ENCODE data around the gene RPS6KA4. TPM values are rescaled to one million over a fixed set of nuclear protein-coding genes. Genes with fewer than 3 reads are reported as not detected.
A peak's percentile ranks its signal among the peaks of the same experiment; 100 is the strongest.

RPS6KA4 gene
- total RNA-seq, 1 experiment from 2014 or later, result 15.1 TPM

DNA sequence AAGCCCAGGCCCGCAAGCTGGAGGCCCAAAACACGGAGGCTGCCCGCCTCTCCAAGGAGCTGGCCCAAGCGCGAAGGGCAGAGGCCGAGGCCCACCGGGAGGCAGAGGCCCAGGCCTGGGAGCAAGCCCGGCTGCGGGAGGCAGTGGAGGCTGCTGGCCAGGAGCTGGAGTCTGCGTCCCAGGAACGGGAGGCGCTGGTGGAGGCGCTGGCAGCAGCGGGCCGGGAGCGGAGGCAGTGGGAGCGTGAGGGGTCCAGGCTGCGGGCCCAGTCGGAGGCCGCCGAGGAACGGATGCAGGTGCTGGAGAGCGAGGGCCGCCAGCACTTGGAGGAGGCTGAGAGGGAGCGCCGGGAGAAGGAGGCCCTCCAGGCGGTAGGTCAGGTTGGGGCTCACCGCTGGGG lies 14.2 kb upstream of the RPS6KA4 start:
- no peak for DNase-seq (ENCODE audit: extremely low read depth, low read depth)

DNA sequence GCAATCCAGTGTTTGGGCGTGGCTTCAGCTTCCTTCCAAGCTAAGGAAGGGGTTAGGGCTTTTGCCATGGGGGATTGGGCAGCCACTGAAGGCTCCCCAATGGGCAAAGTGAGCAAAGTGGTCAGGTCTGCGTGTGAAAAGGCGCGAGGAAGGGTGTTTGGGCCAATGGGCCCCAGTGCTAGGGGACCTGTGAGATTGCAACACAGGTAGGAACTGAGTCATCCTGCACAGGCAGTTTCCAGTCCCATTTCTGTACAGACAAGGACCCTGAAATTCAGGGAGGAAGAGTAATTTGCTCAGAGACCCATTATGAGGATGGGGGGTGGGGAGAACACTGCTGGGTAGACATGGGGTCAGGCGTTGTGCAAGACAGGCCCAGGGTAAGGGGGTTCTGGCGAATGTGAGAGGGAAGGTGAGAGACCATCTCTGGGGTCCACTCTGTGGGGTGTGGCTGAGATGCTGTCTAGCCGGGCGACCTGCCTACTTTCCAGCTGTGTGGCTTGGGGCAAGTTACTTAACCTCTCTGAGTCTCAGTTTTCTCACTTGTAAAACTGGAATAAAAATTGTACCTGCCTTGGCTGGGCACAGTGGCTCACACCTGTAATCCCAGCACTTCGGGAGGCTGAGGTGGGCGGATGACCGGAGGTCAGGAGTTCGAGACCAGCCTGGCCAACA lies 11.6 kb upstream of the RPS6KA4 start:
- DNase-seq (ENCODE audit: extremely low read depth, low read depth), result no peak

DNA sequence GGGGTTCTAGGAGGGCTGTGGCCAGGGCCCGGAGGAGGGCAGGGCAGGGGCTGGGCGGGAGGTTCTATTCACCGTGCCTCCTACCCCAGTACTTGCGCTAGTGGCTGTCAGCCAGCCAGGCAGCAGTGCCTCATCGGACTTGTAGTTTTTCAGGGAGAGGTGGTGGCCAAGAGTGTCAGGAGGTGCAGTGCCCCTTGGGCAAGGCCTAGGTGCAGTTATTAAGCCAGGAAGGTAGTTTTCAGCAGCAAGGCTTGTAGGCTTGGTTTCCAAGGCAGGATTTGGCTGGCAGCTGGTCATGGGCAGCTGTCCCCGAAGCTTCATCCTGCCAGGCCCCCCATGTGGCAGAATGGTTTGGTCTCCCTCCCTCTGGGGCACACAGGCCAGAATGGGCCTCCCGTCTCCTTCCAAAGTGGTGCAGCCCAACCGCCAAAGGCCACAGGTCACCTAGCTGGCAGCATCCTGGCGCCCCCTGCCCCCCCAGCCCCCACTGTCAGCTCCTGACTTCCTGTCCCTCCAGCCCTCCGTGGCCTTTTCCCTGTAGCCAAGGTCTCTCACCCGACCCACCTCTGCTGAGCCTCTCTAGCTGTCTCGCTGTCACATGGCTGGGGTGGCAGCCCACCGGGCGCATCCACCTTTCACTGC lies 10.5 kb upstream of the RPS6KA4 start:
- DNase-seq (ENCODE audit: extremely low read depth, low read depth), result no peak

DNA sequence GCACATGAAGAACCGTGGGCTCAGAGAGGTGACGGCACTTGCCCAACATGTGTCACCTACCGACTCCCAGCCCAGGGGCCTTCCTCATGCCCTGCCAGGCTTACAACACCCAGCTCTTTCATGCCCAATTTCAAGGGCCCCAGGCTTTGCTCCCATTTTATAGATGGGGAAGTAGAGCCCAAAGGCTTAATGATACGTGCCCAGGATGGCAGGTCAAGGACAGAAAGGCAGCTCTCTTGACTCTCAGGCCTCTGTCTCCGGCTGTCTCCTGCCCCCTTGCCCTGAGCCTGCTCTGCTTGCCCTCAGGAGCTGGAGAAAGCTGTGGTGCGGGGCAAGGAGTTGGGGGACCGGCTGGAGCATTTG lies 10.0 kb upstream of the RPS6KA4 start:
- no peak for DNase-seq (ENCODE audit: extremely low read depth, low read depth)

DNA sequence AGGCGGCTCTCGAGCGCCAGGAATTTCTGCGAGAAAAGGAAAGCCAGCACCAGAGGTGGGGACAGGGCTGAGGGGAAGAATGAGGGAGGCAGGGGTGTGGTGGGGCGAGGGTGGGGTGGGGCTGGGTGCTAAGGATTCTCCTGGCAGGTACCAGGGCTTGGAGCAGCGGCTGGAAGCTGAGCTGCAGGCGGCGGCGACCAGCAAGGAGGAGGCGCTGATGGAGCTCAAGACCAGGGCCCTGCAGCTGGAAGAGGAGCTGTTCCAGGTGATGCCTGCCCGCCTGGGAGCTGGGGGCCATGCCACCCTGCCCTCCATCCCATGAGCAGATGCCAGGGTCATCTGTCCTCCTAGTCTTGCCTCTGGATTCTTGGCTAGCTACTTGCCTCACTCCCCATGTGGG lies 9.6 kb upstream of the RPS6KA4 start:
- no peak for DNase-seq (ENCODE audit: extremely low read depth, low read depth)

DNA sequence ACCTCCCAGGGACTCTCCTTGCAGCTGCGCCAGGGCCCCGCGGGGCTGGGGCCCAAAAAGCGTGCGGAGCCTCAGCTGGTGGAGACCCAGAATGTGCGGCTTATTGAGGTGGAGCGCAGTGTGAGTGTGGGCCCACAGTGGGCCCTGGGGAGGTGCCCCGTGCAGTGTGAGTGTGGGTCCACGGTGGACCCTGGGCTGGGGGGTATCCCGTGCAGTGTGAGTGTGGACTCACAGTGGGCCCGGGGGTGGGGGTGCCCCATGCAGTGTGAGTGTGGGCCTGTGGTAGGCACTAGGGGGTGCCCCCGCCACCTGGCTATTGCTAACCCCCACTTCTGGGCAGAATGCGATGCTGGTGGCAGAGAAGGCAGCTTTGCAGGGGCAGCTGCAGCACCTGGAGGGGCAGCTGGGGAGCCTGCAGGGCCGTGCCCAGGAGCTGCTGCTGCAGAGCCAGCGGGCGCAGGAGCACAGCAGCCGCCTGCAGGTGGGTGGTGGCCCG lies 7.8 kb upstream of the RPS6KA4 start:
- no peak for DNase-seq (ENCODE audit: extremely low read depth, low read depth)

DNA sequence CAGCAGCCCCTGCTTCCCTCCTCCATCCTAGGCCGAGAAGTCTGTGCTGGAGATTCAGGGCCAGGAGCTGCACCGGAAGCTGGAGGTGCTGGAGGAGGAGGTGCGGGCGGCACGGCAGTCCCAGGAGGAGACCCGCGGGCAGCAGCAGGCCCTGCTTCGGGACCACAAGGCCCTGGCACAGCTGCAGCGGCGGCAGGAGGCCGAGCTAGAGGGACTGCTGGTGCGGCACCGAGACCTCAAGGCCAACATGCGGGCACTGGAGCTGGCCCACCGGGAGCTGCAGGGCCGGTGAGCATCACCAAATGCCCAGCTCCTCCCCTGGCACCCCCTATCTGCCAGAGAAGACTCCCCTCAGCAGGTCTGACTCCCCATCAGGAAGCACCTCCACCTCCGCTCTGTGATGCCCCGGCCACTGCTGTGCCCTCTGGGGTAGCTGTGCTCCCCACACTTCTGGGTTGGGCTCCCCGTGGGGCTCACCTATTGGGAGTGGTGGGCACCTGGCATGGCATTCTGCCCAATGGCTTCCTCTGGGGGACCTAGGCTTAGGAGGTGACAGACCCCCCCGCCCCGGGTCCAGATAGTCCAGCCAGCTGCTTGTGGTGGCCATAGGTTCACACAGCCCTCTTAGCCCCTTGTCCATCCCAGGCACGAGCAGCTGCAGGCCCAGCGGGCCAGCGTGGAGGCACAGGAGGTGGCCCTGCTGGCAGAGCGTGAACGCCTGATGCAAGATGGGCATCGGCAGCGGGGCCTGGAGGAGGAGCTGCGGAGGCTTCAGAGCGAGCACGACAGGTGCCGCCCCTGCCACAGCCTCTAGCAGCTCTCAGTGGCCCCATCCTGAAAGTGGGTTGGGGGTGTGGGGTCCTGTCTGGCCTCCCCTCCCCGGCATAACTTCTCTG lies 6.6 kb upstream of the RPS6KA4 start:
- DNase-seq (ENCODE audit: extremely low read depth, low read depth), result no peak

DNA sequence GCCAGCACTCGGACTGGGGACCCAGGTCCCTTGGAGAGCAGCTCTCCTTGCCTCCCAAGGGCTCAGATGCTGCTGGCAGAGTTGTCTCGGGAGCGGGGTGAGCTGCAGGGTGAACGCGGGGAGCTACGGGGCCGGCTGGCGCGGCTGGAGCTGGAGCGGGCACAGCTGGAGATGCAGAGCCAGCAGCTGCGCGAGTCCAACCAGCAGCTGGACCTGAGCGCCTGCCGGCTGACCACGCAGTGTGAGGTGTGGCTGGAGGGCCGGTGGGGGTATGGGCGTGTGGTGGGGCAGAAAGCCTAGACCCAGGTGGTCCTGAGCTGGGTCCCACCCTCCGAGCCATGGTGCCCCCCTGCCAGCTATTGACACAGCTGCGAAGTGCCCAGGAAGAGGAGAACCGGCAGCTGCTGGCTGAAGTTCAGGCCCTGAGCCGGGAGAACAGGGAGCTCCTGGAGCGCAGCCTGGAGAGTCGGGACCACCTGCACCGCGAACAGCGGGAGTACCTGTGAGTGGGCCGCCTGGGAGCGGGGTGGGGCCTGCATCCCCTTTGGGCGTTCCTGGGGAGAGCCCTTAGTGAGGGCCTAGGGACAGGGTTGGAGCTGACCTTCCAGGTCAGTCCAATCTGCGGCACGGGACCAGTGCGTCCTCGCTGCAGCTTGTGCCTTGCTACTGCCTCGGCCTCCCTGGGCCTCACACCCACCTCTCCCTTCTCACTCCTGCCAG lies 5.8 kb upstream of the RPS6KA4 start:
- no peak for DNase-seq (ENCODE audit: extremely low read depth, low read depth)

DNA sequence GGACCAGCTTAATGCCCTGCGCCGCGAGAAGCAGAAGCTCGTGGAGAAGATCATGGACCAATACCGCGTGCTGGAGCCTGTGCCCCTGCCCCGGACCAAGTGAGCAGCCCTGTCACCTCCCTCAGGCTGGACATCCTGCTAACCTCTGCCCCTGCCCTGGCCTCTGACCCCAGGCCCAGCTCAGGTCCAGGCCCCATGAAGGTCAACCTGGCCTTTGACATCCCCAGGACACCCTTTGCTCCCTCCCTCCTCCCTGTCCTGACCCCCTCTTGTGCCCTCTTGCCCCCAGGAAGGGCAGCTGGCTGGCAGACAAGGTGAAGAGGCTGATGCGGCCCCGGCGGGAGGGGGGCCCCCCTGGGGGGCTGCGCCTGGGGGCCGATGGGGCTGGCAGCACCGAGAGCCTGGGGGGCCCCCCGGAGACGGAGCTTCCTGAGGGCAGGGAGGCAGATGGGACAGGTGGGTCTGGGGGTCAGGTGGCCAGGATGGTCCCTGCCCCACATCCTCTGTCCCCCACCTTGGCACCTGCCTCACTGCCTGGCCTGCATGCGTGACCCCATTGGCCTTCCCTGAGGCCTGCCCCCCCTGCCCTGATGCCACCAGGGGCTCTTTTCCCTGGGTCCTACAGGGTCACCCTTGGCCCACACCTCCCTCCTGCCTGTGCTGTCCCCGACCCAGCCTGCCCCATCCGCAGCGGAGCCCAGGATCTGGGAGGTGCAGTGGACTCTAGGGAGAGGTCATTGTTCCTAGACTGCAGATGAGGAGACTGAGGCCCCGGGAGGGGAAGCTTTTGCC lies 5.1 kb upstream of the RPS6KA4 start:
- DNase-seq (ENCODE audit: extremely low read depth, low read depth), result no peak

DNA sequence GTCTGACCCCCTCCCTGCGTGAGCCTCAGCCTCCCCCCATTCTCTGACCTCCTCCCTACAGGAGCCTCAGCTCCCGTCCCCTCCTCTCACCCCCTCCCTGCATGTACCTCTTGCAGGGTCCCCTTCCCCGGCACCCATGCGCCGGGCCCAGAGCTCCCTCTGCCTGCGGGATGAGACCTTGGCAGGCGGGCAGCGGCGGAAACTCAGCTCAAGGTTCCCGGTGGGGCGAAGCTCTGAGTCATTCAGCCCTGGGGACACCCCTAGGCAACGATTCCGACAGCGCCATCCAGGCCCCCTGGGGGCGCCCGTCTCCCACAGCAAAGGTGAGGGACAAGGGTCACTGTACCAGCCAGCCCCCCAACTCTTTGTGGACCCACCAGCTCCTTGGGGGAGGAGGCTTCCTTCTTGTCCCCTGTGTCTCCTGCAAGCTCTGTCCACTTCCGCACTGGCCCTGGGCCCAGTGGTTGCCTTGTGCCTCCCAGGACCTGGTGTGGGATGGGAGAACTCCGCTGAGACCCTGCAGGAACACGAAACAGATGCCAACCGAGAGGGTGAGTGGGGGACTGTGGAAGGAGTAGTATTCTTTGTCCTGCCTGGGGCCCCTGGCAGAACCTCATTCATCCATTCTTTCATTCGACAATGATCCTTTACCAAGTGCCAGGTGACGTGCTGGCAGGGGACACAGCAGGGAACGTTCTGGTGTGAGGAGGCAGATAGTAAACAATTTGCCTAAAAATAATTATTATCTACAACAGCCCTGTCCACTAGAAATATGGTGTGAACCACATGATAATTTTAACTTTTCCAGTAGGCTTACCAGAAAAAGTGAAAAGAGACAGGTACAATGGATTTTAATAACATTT lies 3.7 kb upstream of the RPS6KA4 start:
- DNase-seq (ENCODE audit: extremely low read depth, low read depth), result peak; percentile 76

DNA sequence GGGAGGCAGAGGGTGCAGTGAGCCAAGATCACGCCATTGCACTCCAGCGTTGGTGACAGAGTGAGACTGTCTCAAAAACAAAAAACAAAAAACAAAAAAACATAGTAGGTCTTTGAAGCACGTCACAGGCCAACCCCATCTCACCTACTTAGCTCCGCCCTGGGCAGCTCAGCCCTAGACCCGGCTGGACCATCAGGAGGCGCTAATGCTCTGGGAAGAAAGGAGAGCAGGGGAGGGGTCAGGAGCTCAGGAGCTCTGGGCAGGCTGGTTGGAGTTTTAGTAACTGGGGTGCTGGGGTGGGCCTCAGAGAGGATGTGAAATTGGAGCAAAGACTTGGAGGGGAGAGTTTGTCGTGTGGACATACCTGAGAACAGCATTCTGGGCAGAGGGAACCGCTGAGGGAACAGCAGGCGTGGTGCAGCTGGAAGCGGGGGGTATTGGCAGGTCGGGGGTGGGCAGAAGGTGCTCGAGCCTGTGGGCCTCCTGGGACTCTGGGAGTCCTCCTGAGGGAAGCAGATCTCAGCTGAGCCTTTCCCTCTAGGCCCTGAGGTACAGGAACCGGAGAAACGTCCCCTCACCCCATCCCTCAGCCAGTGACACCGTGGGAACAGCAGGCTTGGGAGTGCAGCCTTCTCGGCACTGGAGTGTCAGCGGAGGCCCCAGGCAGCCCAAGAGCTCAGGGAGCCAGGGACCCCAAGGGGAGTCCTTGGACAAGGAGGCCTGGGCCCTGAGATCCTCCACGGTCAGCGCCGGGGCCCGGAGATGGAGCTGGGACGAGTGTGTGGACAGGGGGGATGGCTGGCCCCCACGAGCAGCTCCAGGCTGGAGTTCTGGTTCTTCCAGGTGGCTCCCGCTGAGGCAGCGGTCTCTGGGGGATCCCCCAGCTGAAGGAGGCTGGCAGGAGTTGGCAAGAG lies 2.2 kb upstream of the RPS6KA4 start:
- DNase-seq (ENCODE audit: extremely low read depth, low read depth), result peak; percentile 40

DNA sequence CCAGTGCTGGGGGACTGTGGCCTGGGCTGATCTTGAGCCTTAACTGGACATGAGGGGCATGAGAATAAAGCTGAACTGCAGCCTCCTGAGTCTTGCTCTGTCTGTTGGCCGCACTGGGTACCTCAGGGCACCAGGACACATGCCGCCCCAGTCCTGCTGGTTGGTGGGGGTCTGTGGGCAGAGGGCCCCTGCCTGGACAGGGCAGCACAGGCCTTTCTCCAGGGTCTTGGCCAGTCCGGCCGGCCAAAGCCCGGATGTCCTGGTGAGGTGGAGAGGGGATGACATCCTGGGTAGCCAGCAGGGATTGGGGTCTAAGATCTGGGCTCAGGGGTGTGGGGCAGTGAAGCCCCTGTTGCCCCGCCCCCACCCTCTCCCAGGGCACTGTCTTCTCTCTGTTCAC lies 1.5 kb upstream of the RPS6KA4 start:
- no peak for DNase-seq (ENCODE audit: extremely low read depth, low read depth)

DNA sequence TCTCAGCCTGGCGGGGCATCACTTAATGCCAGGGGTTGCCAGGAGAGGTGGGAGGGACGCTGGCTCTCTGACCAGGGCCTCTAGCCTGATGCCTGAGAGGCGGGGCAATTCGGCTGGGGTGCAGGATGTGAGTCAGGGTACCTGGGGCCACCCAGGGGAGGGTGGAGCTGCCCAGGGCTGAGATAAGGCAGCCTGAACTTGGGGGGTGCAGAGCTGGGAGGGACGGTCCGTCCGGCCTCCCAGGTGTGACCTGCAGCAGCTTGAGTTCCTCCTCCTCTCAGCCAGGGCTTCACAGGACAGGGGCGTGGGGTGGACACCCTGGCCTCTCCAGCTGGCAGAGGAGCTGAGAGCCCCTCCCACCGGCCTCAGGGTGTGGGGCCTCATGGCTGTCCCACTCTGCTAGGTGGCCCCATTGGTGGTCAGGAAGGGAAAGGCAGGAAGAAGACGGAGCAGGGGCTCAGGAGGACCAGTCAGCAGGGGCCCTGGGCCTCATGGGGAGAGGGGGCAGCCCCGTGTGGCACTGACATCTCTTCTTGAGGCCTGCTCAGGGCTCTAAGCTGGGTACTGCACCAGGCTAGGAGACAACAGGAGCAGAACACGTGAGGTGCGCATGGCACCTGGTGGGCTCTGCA lies 942 bp upstream of the RPS6KA4 start:
- DNase-seq (ENCODE audit: extremely low read depth, low read depth), result no peak

DNA sequence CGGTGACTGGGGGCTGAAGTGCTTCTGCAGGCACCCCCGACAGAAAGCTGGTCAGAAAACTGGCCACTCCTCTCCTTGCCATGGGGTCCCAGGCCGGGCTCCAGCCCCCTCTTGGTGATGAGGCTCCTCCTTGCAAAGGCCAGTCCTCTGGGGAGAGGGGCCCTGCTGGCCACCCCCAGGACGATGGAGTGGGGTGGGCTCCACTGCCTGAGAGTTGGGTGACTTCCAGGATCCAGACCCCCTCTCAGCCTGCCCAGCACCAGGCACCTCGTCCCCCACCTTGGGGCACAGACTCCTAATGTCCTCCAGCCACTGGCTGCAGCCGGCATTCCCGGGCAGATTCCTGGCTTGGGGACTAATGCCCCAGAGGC lies 441 bp upstream of the RPS6KA4 start:
- DNase-seq (ENCODE audit: extremely low read depth, low read depth), result no peak

DNA sequence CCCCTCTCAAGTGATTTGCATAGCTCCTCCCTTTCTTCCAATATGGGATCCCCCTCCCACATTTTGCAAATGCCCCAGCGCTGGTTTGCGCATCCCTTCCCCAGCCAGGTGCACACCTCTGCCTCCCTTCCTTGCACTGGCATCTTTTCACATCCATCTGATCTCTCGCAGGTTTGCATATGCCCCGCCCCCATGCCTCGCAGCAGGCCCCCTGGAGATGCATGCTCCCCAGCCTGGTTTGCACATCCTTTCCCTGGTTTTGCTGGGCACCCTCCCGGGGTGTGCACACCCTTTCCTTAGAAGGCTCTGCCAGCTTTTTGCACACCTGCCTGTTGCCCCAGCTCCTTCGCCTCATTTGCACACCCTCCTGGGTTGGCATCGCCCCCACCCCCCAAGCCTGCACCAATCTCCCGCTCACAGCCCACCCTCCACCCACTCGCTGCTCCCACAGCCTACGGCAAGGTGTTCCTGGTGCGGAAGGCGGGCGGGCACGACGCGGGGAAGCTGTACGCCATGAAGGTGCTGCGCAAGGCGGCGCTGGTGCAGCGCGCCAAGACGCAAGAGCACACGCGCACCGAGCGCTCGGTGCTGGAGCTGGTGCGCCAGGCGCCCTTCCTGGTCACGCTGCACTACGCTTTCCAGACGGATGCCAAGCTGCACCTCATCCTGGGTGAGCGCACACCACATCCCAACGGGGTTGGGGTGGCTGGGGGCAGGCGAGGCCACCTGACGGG lies 917 bp downstream of the RPS6KA4 start:
- DNase-seq (ENCODE audit: extremely low read depth, low read depth), result no peak

DNA sequence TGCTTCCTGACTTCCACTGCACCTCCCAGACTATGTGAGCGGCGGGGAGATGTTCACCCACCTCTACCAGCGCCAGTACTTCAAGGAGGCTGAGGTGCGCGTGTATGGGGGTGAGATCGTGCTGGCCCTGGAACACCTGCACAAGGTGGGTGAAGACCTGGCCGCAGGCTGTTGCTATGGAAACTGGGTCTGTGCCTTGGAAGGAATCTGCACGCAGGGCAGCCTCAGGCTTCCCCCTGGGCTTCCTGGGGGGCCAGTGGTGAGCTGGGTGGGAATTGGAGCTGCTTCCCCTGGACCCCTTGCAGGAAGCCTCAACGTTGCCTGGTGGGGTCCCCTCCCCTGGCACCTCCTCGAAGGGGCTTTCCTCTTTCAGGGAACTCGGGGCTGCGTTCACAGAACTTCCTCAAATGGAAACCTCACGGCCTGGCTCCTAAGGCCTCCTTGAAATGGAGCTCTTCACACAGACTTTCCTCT lies 1.5 kb downstream of the RPS6KA4 start:
- DNase-seq (ENCODE audit: extremely low read depth, low read depth), result no peak

DNA sequence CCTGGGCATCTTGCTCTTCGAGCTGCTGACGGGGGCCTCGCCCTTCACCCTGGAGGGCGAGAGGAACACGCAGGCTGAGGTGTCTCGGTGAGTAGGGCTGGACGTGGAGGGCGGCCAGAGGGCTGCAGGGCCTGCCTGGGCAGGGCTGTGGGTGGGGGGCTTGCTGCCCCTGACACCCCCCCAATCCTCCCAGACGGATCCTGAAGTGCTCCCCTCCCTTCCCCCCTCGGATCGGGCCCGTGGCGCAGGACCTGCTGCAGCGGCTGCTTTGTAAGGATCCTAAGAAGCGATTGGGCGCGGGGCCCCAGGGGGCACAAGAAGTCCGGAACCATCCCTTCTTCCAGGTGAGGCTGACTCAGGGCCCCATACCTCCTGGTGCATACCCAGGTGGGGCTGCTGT lies 2.7 kb downstream of the RPS6KA4 start:
- no peak for DNase-seq (ENCODE audit: extremely low read depth, low read depth)
